HEK293T (cell line): ENCODE results near the gene USP46.

ENCODE experiments used
- CTCF ChIA-PET: fragments of 350-600 bp; formaldehyde crosslinking; extraction: SDS; loops from one replicate; lab custom pipeline; 2021; ENCODE audit warnings: antibody characterized with exemption, inconsistent platforms; lab: Yijun Ruan, JAX
- POLR2A ChIA-PET: fragments of 350-600 bp; formaldehyde crosslinking; extraction: SDS; loops from one replicate; lab custom pipeline; 2020; ENCODE audit warnings: antibody characterized with exemption, inconsistent platforms; lab: Yijun Ruan, JAX
- DNase-seq: peaks from one replicate; pipeline ENCODE4 v3.0.0; 2012; ENCODE audit warnings: mixed read lengths; ENCODE audit errors: extremely low spot score
- ARNT ChIP-seq: fragments of 450-650 bp; IDR thresholded peaks from 2 replicates; pipeline ENCODE4 v1.6.1; 2017; ENCODE audit warnings: mild to moderate bottlenecking
- BHLHE40 ChIP-seq: fragments of 450-650 bp; IDR thresholded peaks from 2 replicates; pipeline ENCODE4 v1.6.1; 2016; ENCODE audit warnings: mild to moderate bottlenecking, moderate library complexity, borderline replicate concordance
- CTBP1 ChIP-seq: fragments of 450-650 bp; IDR thresholded peaks from 2 replicates; pipeline ENCODE4 v1.6.1; 2016; ENCODE audit warnings: borderline replicate concordance
- ELF4 ChIP-seq: fragments of 450-650 bp; IDR thresholded peaks from 2 replicates; pipeline ENCODE4 v1.6.1; 2017; ENCODE audit warnings: antibody characterized with exemption
- FOXA1 ChIP-seq: fragments of 450-650 bp; IDR thresholded peaks from 2 replicates; pipeline ENCODE4 v1.6.1; 2016; ENCODE audit warnings: mild to moderate bottlenecking
- FOXK2 ChIP-seq: fragments of 450-650 bp; IDR thresholded peaks from 2 replicates; pipeline ENCODE4 v1.6.1; 2016; ENCODE audit warnings: mild to moderate bottlenecking
- FOXM1 ChIP-seq: fragments of 450-650 bp; IDR thresholded peaks from 2 replicates; pipeline ENCODE4 v1.6.1; 2017; ENCODE audit warnings: mild to moderate bottlenecking, borderline replicate concordance
- HDGF ChIP-seq: fragments of 450-650 bp; IDR thresholded peaks from 2 replicates; pipeline ENCODE4 v1.6.1; 2017; ENCODE audit warnings: antibody characterized with exemption, borderline replicate concordance
- L3MBTL2 ChIP-seq: fragments of 450-650 bp; conservative IDR thresholded peaks from 2 replicates; pipeline ENCODE4 v1.6.1; 2016; ENCODE audit warnings: mild to moderate bottlenecking
- LEF1 ChIP-seq: fragments of 450-650 bp; IDR thresholded peaks from 2 replicates; pipeline ENCODE4 v1.6.1; 2017; ENCODE audit warnings: mild to moderate bottlenecking, borderline replicate concordance
- NFRKB ChIP-seq: fragments of 450-650 bp; IDR thresholded peaks from 2 replicates; pipeline ENCODE4 v1.6.1; 2016; ENCODE audit warnings: mild to moderate bottlenecking, moderate library complexity
- PKNOX1 ChIP-seq: fragments of 450-650 bp; IDR thresholded peaks from 2 replicates; pipeline ENCODE4 v1.6.1; 2016
- SP1 ChIP-seq: fragments of 450-650 bp; IDR thresholded peaks from 2 replicates; pipeline ENCODE4 v1.6.1; 2017
- SUZ12 ChIP-seq: fragments of 450-650 bp; IDR thresholded peaks from 2 replicates; pipeline ENCODE4 v1.6.1; 2016; ENCODE audit warnings: mild to moderate bottlenecking
- TARDBP ChIP-seq: fragments of 450-650 bp; IDR thresholded peaks from 2 replicates; pipeline ENCODE4 v1.6.1; 2016
- ZNF384 ChIP-seq: fragments of 450-650 bp; IDR thresholded peaks from 2 replicates; pipeline ENCODE4 v1.6.1; 2016

USP46 gene

DNA sequence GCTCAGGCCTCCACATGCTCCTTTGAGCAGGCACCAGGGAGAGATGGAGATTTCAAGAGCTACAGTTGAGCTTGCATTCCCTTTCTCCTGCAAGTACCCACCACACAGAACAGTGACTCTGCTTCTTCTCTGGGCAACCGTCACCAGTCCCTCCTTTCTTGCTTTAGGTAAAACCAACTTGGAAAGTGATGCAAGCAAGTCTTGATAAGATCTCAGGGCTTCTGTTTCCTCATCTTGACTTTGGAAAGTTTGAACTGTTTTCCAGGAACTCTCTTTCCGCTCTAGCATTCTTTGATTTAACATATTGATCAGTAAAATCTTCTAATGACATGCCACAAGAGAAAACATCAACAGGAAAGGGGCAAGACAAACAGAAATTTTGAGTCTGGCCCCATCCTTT is 73.7 kb downstream of the USP46 start:
- DNase-seq, result no peak
- no peak for TF ChIP-seq FOXA1
- no peak for TF ChIP-seq SUZ12
- no peak for TF ChIP-seq HDGF
- TF ChIP-seq ARNT, result no peak
- TF ChIP-seq LEF1, result no peak
- TF ChIP-seq NFRKB, result no peak
- no peak for TF ChIP-seq ELF4
- no peak for TF ChIP-seq FOXK2
- TF ChIP-seq FOXM1, result no peak
- no peak for TF ChIP-seq L3MBTL2
- TF ChIP-seq TARDBP, result no peak
- TF ChIP-seq PKNOX1, result no peak
- TF ChIP-seq BHLHE40, result no peak
- TF ChIP-seq CTBP1, result no peak
- TF ChIP-seq SP1, result no peak
- TF ChIP-seq ZNF384, result no peak
- ChIA-PET POLR2A (no interaction called here), CTCF (interaction anchor here (1.1 kb wide), 1 partner anchor 399 kb away, joined by 3 read pairs; no protein-coding TSS in a partner anchor)

- no peak for DNase-seq
- no peak for TF ChIP-seq BHLHE40
- no peak for TF ChIP-seq L3MBTL2
- TF ChIP-seq PKNOX1, result no peak
- no peak for TF ChIP-seq TARDBP
- ChIA-PET POLR2A (no interaction called here), CTCF (no interaction called here)
Observed at GRCh38 chr4:52579602-52580272, 79.4 kb downstream of the USP46 start.

GRCh38 chr4:52578951-52579350 is 80.2 kb downstream of the USP46 start:
- no peak for TF ChIP-seq ZNF384
- no peak for DNase-seq
- ChIA-PET CTCF (no interaction called here), POLR2A (no interaction called here)

- no peak for DNase-seq
- TF ChIP-seq CTBP1 (no peak), SUZ12 (no peak), HDGF (no peak), SP1 (no peak), FOXK2 (no peak), PKNOX1 (no peak), L3MBTL2 (no peak), FOXA1 (no peak), ARNT (no peak), ZNF384 (no peak), LEF1 (no peak), BHLHE40 (no peak), ELF4 (no peak), TARDBP (no peak), FOXM1 (no peak)
- POLR2A ChIA-PET, result no interaction called here
- CTCF ChIA-PET, result no interaction called here
Observed at GRCh38 chr4:52577624-52577962, 81.5 kb downstream of the USP46 start.

DNA sequence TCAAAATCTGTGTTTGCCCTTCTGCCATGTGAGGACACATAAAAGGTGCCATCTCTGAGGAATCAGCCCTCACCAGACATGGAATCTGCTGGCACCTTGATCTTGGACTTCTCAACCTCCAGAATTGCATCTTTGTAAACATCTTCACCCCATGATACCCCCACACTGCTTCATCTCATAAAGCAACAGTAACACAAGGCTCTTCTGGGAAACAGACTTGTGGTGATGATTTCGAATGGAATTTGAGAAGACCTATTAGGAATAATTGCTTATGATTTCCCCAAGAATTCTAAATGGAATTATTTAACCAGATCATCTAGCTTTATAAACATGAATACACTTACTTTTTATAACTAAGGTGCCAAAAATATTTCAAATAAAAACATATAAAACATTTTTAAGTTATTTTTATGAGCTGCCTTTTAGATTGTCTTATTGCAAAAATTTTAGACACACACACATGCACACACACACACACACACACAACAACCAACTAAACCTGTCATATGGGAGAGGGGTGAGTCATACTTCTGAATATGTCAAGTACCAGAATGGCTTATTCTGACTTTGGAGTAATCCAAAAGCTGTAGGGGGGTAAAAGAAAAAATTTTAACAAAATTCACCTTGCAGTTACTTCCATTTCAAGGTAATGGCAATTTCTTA is 82.0 kb downstream of the USP46 start:
- DNase-seq, result no peak
- CTCF ChIA-PET, result no interaction called here
- TF ChIP-seq NFRKB (no peak), SUZ12 (no peak), SP1 (no peak), FOXK2 (no peak), PKNOX1 (no peak), ZNF384 (no peak), L3MBTL2 (no peak), HDGF (no peak), TARDBP (no peak), ELF4 (no peak), FOXM1 (no peak), LEF1 (no peak), FOXA1 (no peak), ARNT (no peak), CTBP1 (no peak), BHLHE40 (no peak)
- POLR2A ChIA-PET, result no interaction called here

GRCh38 chr4:52576326-52576725 is 82.8 kb downstream of the USP46 start:
- POLR2A ChIA-PET, result no interaction called here
- no peak for DNase-seq
- CTCF ChIA-PET, result no interaction called here
- TF ChIP-seq ELF4 (no peak), BHLHE40 (no peak), PKNOX1 (no peak), NFRKB (no peak), FOXK2 (no peak), SP1 (no peak)
